A673 (cell line): ENCODE data around the gene CDC42BPB.

ENCODE experiments used
- CTCF ChIP-seq: fragments of 300-800, 200-600 bp; sonication (generic); conservative IDR thresholded peaks from 2 replicates; pipeline ENCODE4 v1.5.1; 2017; ENCODE audit warnings: low read depth, mild to moderate bottlenecking, antibody characterized with exemption, low read length, moderate library complexity, mixed read lengths
- EZH2 ChIP-seq: fragments of 200-600 bp; sonication (generic); IDR thresholded peaks from 2 replicates; pipeline ENCODE4 v1.6.1; 2017; ENCODE audit warnings: borderline replicate concordance, low read depth, mild to moderate bottlenecking, mixed read lengths, antibody characterized with exemption, low read length; ENCODE audit not compliant: poor library complexity, severe bottlenecking

- TF ChIP-seq CTCF = no peak
- no peak for TF ChIP-seq EZH2
Measured at GRCh38 chr14:102994689-102995088, 62.7 kb downstream of the CDC42BPB start.
